SHP77 treated with DMSO at 0.1 percent for 48 hours (cell line): ENCODE measurements around the gene CELF5.
A peak's percentile ranks its signal among the peaks of the same experiment; 100 is the strongest.
"Not testable (repeated sequence)": the region's sequence is repeated elsewhere in the genome, so short reads cannot be mapped to it uniquely, and the experiment has no call there.

Experiments
- DNase-seq: peaks from one replicate; lab custom pipeline; 2025; lab: John Stamatoyannopoulos, UW

Gene CELF5

GRCh38 chr19:3274245-3274941 lies 49.9 kb downstream of the CELF5 start:
- DNase-seq: no peak

- DNase-seq: peak; percentile 16
Observed at GRCh38 chr19:3274942-3275582, 50.6 kb downstream of the CELF5 start.

GRCh38 chr19:3275583-3276340 lies 51.3 kb downstream of the CELF5 start:
- DNase-seq: peak; percentile 69

GRCh38 chr19:3276341-3276799 lies 51.9 kb downstream of the CELF5 start:
- DNase-seq: peak; percentile 69

- no peak for DNase-seq
Observed at GRCh38 chr19:3277649-3278048, 53.2 kb downstream of the CELF5 start.

- no peak for DNase-seq
Observed at GRCh38 chr19:3278294-3278693, 53.8 kb downstream of the CELF5 start.

GRCh38 chr19:3278749-3279148 lies 54.3 kb downstream of the CELF5 start:
- DNase-seq: no peak

GRCh38 chr19:3279306-3279705 lies 54.8 kb downstream of the CELF5 start:
- no peak for DNase-seq

GRCh38 chr19:3281026-3281425 lies 56.6 kb downstream of the CELF5 start:
- DNase-seq: no peak

GRCh38 chr19:3282155-3282554 lies 57.7 kb downstream of the CELF5 start:
- no peak for DNase-seq

- no peak for DNase-seq
Observed at GRCh38 chr19:3282564-3282963, 58.1 kb downstream of the CELF5 start.

- DNase-seq: no peak
Observed at GRCh38 chr19:3283246-3283751, 58.8 kb downstream of the CELF5 start.

GRCh38 chr19:3283886-3284657 lies 59.6 kb downstream of the CELF5 start:
- no peak for DNase-seq

GRCh38 chr19:3284759-3285646 lies 60.5 kb downstream of the CELF5 start:
- DNase-seq: peak; percentile 88

- DNase-seq: no peak
Observed at GRCh38 chr19:3285647-3286176, 61.3 kb downstream of the CELF5 start.

GRCh38 chr19:3287814-3288213 lies 63.4 kb downstream of the CELF5 start:
- DNase-seq: no peak

GRCh38 chr19:3288437-3288836 lies 64.0 kb downstream of the CELF5 start:
- not testable (repeated sequence) for DNase-seq

GRCh38 chr19:3289971-3290569 lies 65.6 kb downstream of the CELF5 start:
- DNase-seq: no peak

- DNase-seq: not testable (repeated sequence)
Observed at GRCh38 chr19:3290858-3291257, 66.4 kb downstream of the CELF5 start.

- no peak for DNase-seq
Observed at GRCh38 chr19:3291644-3292043, 67.2 kb downstream of the CELF5 start.
